Mesenchymal stem cell (in vitro differentiated cells and primary cell): Measurements from ENCODE around the gene FN3KRP.

ENCODE experiments used
- DNase-seq: peaks from one replicate; pipeline ENCODE4 v3.0.0-alpha.2; 2013
- H2AFZ ChIP-seq: one replicate; pipeline ENCODE4 v1.6.1; 2013; ENCODE audit warnings: low read depth, mild to moderate bottlenecking, control low read depth, inconsistent platforms, low read length, moderate library complexity
- H2AK5ac ChIP-seq: 2 replicates; pipeline ENCODE4 v1.6.1; 2013; ENCODE audit warnings: low read length, moderate library complexity, mild to moderate bottlenecking, inconsistent platforms; ENCODE audit not compliant: severe bottlenecking
- H2BK120ac ChIP-seq: one replicate; pipeline ENCODE4 v1.6.1; 2013; ENCODE audit warnings: low read depth, mild to moderate bottlenecking, inconsistent platforms, low read length, moderate library complexity
- H2BK12ac ChIP-seq, 2 experiments: one replicate each; pipeline ENCODE4 v1.6.1; 2013; ENCODE audit warnings: inconsistent platforms in 2 of 2, low read length in 2 of 2, mild to moderate bottlenecking in 2 of 2, moderate library complexity in 2 of 2, control low read depth in 1 of 2
- H2BK15ac ChIP-seq: one replicate; pipeline ENCODE4 v1.6.1; 2013; ENCODE audit warnings: mild to moderate bottlenecking, low read depth, inconsistent platforms; ENCODE audit not compliant: poor library complexity, severe bottlenecking
- H2BK5ac ChIP-seq: 2 replicates; pipeline ENCODE4 v1.6.1; 2013; ENCODE audit warnings: low read depth, mild to moderate bottlenecking, low read length, control low read depth, inconsistent platforms; ENCODE audit not compliant: poor library complexity, severe bottlenecking
- H3K14ac ChIP-seq, 2 experiments: one replicate each; pipeline ENCODE4 v1.6.1; 2013; ENCODE audit warnings: inconsistent platforms in 2 of 2, low read length in 2 of 2, control low read depth in 1 of 2, mild to moderate bottlenecking in 1 of 2, moderate library complexity in 1 of 2
- H3K18ac ChIP-seq, 2 experiments: one replicate each; pipeline ENCODE4 v1.6.1; 2013; ENCODE audit warnings: inconsistent platforms in 2 of 2, low read length in 2 of 2, control low read depth in 1 of 2, low read depth in 1 of 2, mild to moderate bottlenecking in 1 of 2
- H3K23ac ChIP-seq, 2 experiments: one replicate each; pipeline ENCODE4 v1.6.1; 2013; ENCODE audit warnings: inconsistent platforms in 2 of 2, low read length in 2 of 2, mild to moderate bottlenecking in 2 of 2, moderate library complexity in 2 of 2, control low read depth in 1 of 2
- H3K27ac ChIP-seq: 2 replicates; pipeline ENCODE4 v1.5.1; 2013; ENCODE audit warnings: mild to moderate bottlenecking, moderate library complexity, low read length, control low read depth, inconsistent platforms; ENCODE audit not compliant: poor library complexity, severe bottlenecking
- H3K27me3 ChIP-seq, 2 experiments: 2 replicates each; pipeline versions ENCODE4 v1.6.1 to v1.7.0; 2013; ENCODE audit warnings: low read length in 2 of 2, mild to moderate bottlenecking in 2 of 2, moderate library complexity in 2 of 2, control low read depth in 1 of 2, inconsistent platforms in 1 of 2; ENCODE audit not compliant: control insufficient read depth in 1 of 2, insufficient read depth in 1 of 2
- H3K36me3 ChIP-seq, 2 experiments: 2 replicates each; pipeline versions ENCODE4 v1.6.1 to v1.7.0; 2013; ENCODE audit warnings: low read length in 2 of 2, control low read depth in 1 of 2, inconsistent platforms in 1 of 2, low read depth in 1 of 2, mild to moderate bottlenecking in 1 of 2; ENCODE audit not compliant: insufficient read depth in 2 of 2, control insufficient read depth in 1 of 2
- H3K4ac ChIP-seq, 2 experiments: one replicate each; pipeline ENCODE4 v1.6.1; 2013; ENCODE audit warnings: inconsistent platforms in 2 of 2, low read length in 2 of 2, mild to moderate bottlenecking in 2 of 2, moderate library complexity in 2 of 2, control low read depth in 1 of 2, low read depth in 1 of 2
- H3K4me1 ChIP-seq: 2 replicates; pipeline ENCODE4 v1.6.1; 2013; ENCODE audit warnings: low read depth, low read length, control low read depth; ENCODE audit not compliant: control insufficient read depth, insufficient read depth
- H3K4me2 ChIP-seq: 2 replicates; pipeline ENCODE4 v1.6.1; 2013; ENCODE audit warnings: low read length, mild to moderate bottlenecking, inconsistent platforms; ENCODE audit not compliant: poor library complexity, severe bottlenecking
- H3K4me3 ChIP-seq, 2 experiments: 2 replicates each; pipeline versions ENCODE4 v1.5.1 to v1.7.0; 2013; ENCODE audit warnings: low read length in 2 of 2, mild to moderate bottlenecking in 2 of 2, control low read depth in 1 of 2, low read depth in 1 of 2; ENCODE audit not compliant: insufficient read depth in 1 of 2
- H3K79me1 ChIP-seq: replicated peaks from 2 replicates; pipeline ENCODE4 v1.6.1; 2013; ENCODE audit warnings: mild to moderate bottlenecking, control low read depth, low read length, inconsistent platforms; ENCODE audit not compliant: poor library complexity, severe bottlenecking
- H3K9ac ChIP-seq: 2 replicates; pipeline ENCODE4 v1.7.0; 2013; ENCODE audit warnings: mild to moderate bottlenecking, low read length, moderate library complexity
- H3K9me3 ChIP-seq: 2 replicates; pipeline ENCODE4 v1.7.0; 2013; ENCODE audit warnings: mild to moderate bottlenecking, low read length; ENCODE audit not compliant: control insufficient read depth
- H4K8ac ChIP-seq: one replicate; pipeline ENCODE4 v1.6.1; 2013; ENCODE audit warnings: inconsistent platforms, mild to moderate bottlenecking, low read length, moderate library complexity
- H4K91ac ChIP-seq: one replicate; pipeline ENCODE4 v1.6.1; 2013; ENCODE audit warnings: mild to moderate bottlenecking, low read length, inconsistent platforms
- WGBS: methylation state at CpG from one replicate; pipeline ENCODE4 v1.1.7; 2013; ENCODE audit warnings: mixed read lengths; 5-methylcytosine and 5-hydroxymethylcytosine counted together

FN3KRP gene

GRCh38 chr17:82718986-82719685 lies 2.6 kb downstream of the FN3KRP start:
- Histone ChIP-seq H3K36me3 (peaks cover 39 to 40% of the 10 kb centered on the region in 2 experiments), H3K4me2 (no peak overlapping the region), H3K23ac (no peak overlapping the region), H3K9ac (no peak overlapping the region), H3K27me3 (no peaks in the 10 kb centered on the region), H3K4me3 (no peak overlapping the region), H4K91ac (no peak overlapping the region), H3K79me1 (peaks cover 37% of the 10 kb centered on the region), H4K8ac (no peak overlapping the region), H3K4me1 (peaks cover 19% of the 10 kb centered on the region), H2BK15ac (no peak overlapping the region), H3K9me3 (no peaks in the 10 kb centered on the region), H3K18ac (no peak overlapping the region), H3K4ac (no peak overlapping the region), H3K14ac (no peak overlapping the region), H2BK120ac (no peak overlapping the region), H2BK12ac (no peak overlapping the region), H2AFZ (no peak overlapping the region), H3K27ac (no peak overlapping the region), H2BK5ac (no peak overlapping the region), H2AK5ac (no peak overlapping the region)
- no peak for DNase-seq
- 98% methylated on average over 18 of the region's 18 CpGs for WGBS

GRCh38 chr17:82720204-82720603 lies 3.7 kb downstream of the FN3KRP start:
- Histone ChIP-seq H2AK5ac (no peak overlapping the region), H3K27ac (no peak overlapping the region), H2AFZ (no peak overlapping the region), H3K4me1 (peaks cover 19% of the 10 kb centered on the region), H3K9me3 (no peaks in the 10 kb centered on the region), H3K18ac (no peak overlapping the region), H3K4me3 (no peak overlapping the region), H2BK12ac (no peak overlapping the region), H3K4me2 (no peak overlapping the region), H2BK5ac (no peak overlapping the region), H3K23ac (no peak overlapping the region), H3K4ac (no peak overlapping the region), H3K36me3 (peaks cover 39 to 41% of the 10 kb centered on the region in 2 experiments), H3K9ac (no peak overlapping the region), H3K27me3 (no peaks in the 10 kb centered on the region), H2BK120ac (no peak overlapping the region), H2BK15ac (no peak overlapping the region), H4K8ac (no peak overlapping the region), H4K91ac (no peak overlapping the region), H3K79me1 (peaks cover 37% of the 10 kb centered on the region), H3K14ac (no peak overlapping the region)
- WGBS = 98% methylated on average over 19 of the region's 19 CpGs
- no peak for DNase-seq

- no peak overlapping the region for H3K4ac ChIP-seq
- H3K9me3 ChIP-seq = no peaks in the 10 kb centered on the region
- no peak overlapping the region for H2AK5ac ChIP-seq
- H2BK15ac ChIP-seq = no peak overlapping the region
- peak overlapping the region; percentile 52 for H4K91ac ChIP-seq
- H3K79me1 ChIP-seq = peaks cover 32% of the 10 kb centered on the region
- no peak overlapping the region for H3K27ac ChIP-seq
- no peak overlapping the region for H3K18ac ChIP-seq
- H3K23ac ChIP-seq = no peak overlapping the region
- peaks cover 13% of the 10 kb centered on the region for H3K4me1 ChIP-seq
- 92% methylated on average over 19 of the region's 19 CpGs for WGBS
- no peak overlapping the region for H2AFZ ChIP-seq
- H3K14ac ChIP-seq = no peak overlapping the region
- H2BK5ac ChIP-seq = no peak overlapping the region
- DNase-seq = no peak
- peaks cover 53 to 55% of the 10 kb centered on the region in 2 experiments for H3K36me3 ChIP-seq
- H2BK120ac ChIP-seq = no peak overlapping the region
- no peaks in the 10 kb centered on the region for H3K27me3 ChIP-seq
- H3K9ac ChIP-seq = no peak overlapping the region
- no peak overlapping the region for H3K4me3 ChIP-seq
- H2BK12ac ChIP-seq = no peak overlapping the region
- no peak overlapping the region for H3K4me2 ChIP-seq
- peak overlapping the region; percentile 20 for H4K8ac ChIP-seq
These were observed 6.0 kb downstream of the FN3KRP start for GRCh38 chr17:82722341-82723013.

- no peak overlapping the region for H2BK5ac ChIP-seq
- no peak overlapping the region for H2BK12ac ChIP-seq
- H3K14ac ChIP-seq = no peak overlapping the region
- peak overlapping the region in 1 of 2 experiments; percentile 67 for H3K4ac ChIP-seq
- no peak overlapping the region for H3K18ac ChIP-seq
- H4K91ac ChIP-seq = peak overlapping the region; percentile 89
- no peaks in the 10 kb centered on the region for H3K27me3 ChIP-seq
- DNase-seq = no peak
- no peak overlapping the region for H2AFZ ChIP-seq
- no peak overlapping the region for H2BK15ac ChIP-seq
- WGBS = 95% methylated on average over 26 of the region's 26 CpGs
- H3K9me3 ChIP-seq = no peaks in the 10 kb centered on the region
- H3K9ac ChIP-seq = no peak overlapping the region
- peaks cover 5% of the 10 kb centered on the region for H3K4me1 ChIP-seq
- no peak overlapping the region for H2AK5ac ChIP-seq
- H4K8ac ChIP-seq = peak overlapping the region; percentile 17
- H3K4me3 ChIP-seq = no peak overlapping the region
- no peak overlapping the region for H3K4me2 ChIP-seq
- H3K23ac ChIP-seq = no peak overlapping the region
- peaks cover 24% of the 10 kb centered on the region for H3K79me1 ChIP-seq
- no peak overlapping the region for H3K27ac ChIP-seq
- no peak overlapping the region for H2BK120ac ChIP-seq
- peaks cover 57 to 58% of the 10 kb centered on the region in 2 experiments for H3K36me3 ChIP-seq
These were observed 6.8 kb downstream of the FN3KRP start for GRCh38 chr17:82723169-82723807.
